Right lobe of liver (tissue), 4 donors: ENCODE measurements around the gene ICOSLG.

Experiments used
- CTCF ChIP-seq, 4 donors: fragments of 200-600 bp in 3 of 4; fragments of 450-650 bp in 1 of 4; IDR thresholded peaks; one replicate each; pipeline versions ENCODE4 v1.5.1 to v1.8.0; 2016 to 2022; ENCODE audit warnings: antibody characterized with exemption in 4 of 4, mild to moderate bottlenecking in 2 of 4
- POLR2A ChIP-seq: fragments of 450-650 bp; IDR thresholded peaks from one replicate; pipeline ENCODE4 v1.6.1; 2017; ENCODE audit warnings: antibody characterized with exemption, mild to moderate bottlenecking
- donor health status: DM: no; HTN: no; CAD: no.
- donor health status: DM: no; HTN: no; CAD: no.
- donor health status: DM: no; HTN: yes; CAD: no.

- no peak for TF ChIP-seq CTCF (IDR thresholded peaks at IDR 0.05)
- no peak for TF ChIP-seq POLR2A
These were observed 32.3 kb upstream of the ICOSLG start for GRCh38 chr21:44273046-44273445.
